GM23338 (cell line): ENCODE measurements around the gene UBC. TPM values are rescaled to one million over a fixed set of nuclear protein-coding genes. Genes with fewer than 3 reads are reported as not detected.

Experiments
- ATAC-seq: fragments of 200-7000 bp; cut with Tn5 transposase; 3 replicates; pipeline ENCODE4 v1.9.1; 2020
- DNase-seq: peaks from one replicate; pipeline ENCODE4 v3.0.0-alpha.2; 2015; ENCODE audit warnings: low spot score
- H2AFZ ChIP-seq: fragments of 200-600 bp; sonication (generic); 2 replicates; pipeline ENCODE4 v1.8.0; 2016; ENCODE audit warnings: antibody characterized with exemption, mild to moderate bottlenecking, moderate library complexity
- H3F3A ChIP-seq: fragments of 200-600 bp; sonication (generic); replicated peaks from 2 replicates; pipeline ENCODE4 v1.8.0; 2017; ENCODE audit warnings: antibody characterized with exemption, mixed run types, low read depth
- H3K27ac ChIP-seq: fragments of 200-600 bp; sonication (generic); 2 replicates; pipeline ENCODE4 v1.6.1; 2016; ENCODE audit warnings: low read depth
- H3K27me3 ChIP-seq: fragments of 200-600 bp; sonication (generic); 2 replicates; pipeline ENCODE4 v1.8.0; 2016; ENCODE audit warnings: mild to moderate bottlenecking, mixed run types, moderate library complexity; ENCODE audit not compliant: insufficient read depth
- H3K36me3 ChIP-seq: fragments of 200-600 bp; sonication (generic); 2 replicates; pipeline ENCODE4 v1.8.0; 2016; ENCODE audit warnings: mild to moderate bottlenecking; ENCODE audit not compliant: insufficient read depth
- H3K4me1 ChIP-seq: fragments of 200-600 bp; sonication (generic); 2 replicates; pipeline ENCODE4 v1.8.0; 2016; ENCODE audit warnings: mild to moderate bottlenecking, moderate library complexity; ENCODE audit not compliant: insufficient read depth
- H3K4me2 ChIP-seq: fragments of 200-600 bp; sonication (generic); 2 replicates; pipeline ENCODE4 v1.7.1; 2017; ENCODE audit warnings: mixed run types
- H3K4me3 ChIP-seq: fragments of 200-600 bp; sonication (generic); 2 replicates; pipeline ENCODE4 v1.6.1; 2016; ENCODE audit warnings: mixed run types
- H3K79me2 ChIP-seq: fragments of 200-600 bp; sonication (generic); replicated peaks from 2 replicates; pipeline ENCODE4 v1.8.0; 2017; ENCODE audit warnings: mild to moderate bottlenecking; ENCODE audit not compliant: insufficient read depth
- H3K9me2 ChIP-seq: fragments of 200-600 bp; sonication (generic); 2 replicates; pipeline ENCODE4 v1.8.0; 2017; ENCODE audit not compliant: insufficient read depth
- H4K20me1 ChIP-seq: fragments of 200-600 bp; sonication (generic); replicated peaks from 2 replicates; pipeline ENCODE4 v1.8.0; 2017; ENCODE audit warnings: mild to moderate bottlenecking; ENCODE audit not compliant: insufficient read depth
- H3K27ac Mint-ChIP-seq: 2 replicates; pipeline ENCODE4 v1.8.0; 2020; ENCODE audit warnings: inconsistent platforms, mild to moderate bottlenecking, moderate library complexity, mixed read lengths
- H3K27me3 Mint-ChIP-seq: 3 replicates; pipeline ENCODE4 v1.8.0; 2022; ENCODE audit warnings: low read depth, mild to moderate bottlenecking, moderate library complexity, mixed read lengths, inconsistent platforms; ENCODE audit not compliant: insufficient read depth, poor library complexity
- H3K36me3 Mint-ChIP-seq: 3 replicates; pipeline ENCODE4 v1.8.0; 2021; ENCODE audit warnings: low read depth, mild to moderate bottlenecking, inconsistent platforms, moderate library complexity, mixed read lengths
- H3K4me1 Mint-ChIP-seq: 3 replicates; pipeline ENCODE4 v1.8.0; 2020; ENCODE audit warnings: mild to moderate bottlenecking, inconsistent platforms, mixed read lengths
- H3K4me3 Mint-ChIP-seq: 3 replicates; pipeline ENCODE4 v1.8.0; 2021; ENCODE audit warnings: moderate library complexity, mild to moderate bottlenecking, inconsistent platforms, mixed read lengths
- H3K9me3 Mint-ChIP-seq: 3 replicates; pipeline ENCODE4 v1.8.0; 2020; ENCODE audit warnings: moderate library complexity, mild to moderate bottlenecking, inconsistent platforms, mixed read lengths
- CREB1 ChIP-seq: fragments of 250-450 bp; sonication (Bioruptor Pico); IDR thresholded peaks from 2 replicates; pipeline ENCODE4 v1.5.0; 2020; ENCODE audit warnings: low read depth, mild to moderate bottlenecking, moderate library complexity
- CTCF ChIP-seq, 2 experiments: fragments of 200-600 bp in 1 of 2; sonication (generic) in 1 of 2; conservative IDR thresholded peaks; 2 replicates each; pipeline versions ENCODE4 v1.5.1 to v1.6.1; 2016 to 2017; ENCODE audit warnings: antibody characterized with exemption in 2 of 2, low read depth in 2 of 2, mild to moderate bottlenecking in 2 of 2, moderate library complexity in 1 of 2
- EZH2 ChIP-seq: fragments of 200-600 bp; sonication (generic); IDR thresholded peaks from one replicate; pipeline ENCODE4 v1.8.0; 2017; ENCODE audit warnings: antibody characterized with exemption, mild to moderate bottlenecking, low read depth; ENCODE audit not compliant: unreplicated experiment
- EZH2phosphoT487 ChIP-seq: fragments of 200-600 bp; sonication (generic); IDR thresholded peaks from one replicate; pipeline ENCODE4 v1.8.1; 2018; ENCODE audit warnings: antibody characterized with exemption; ENCODE audit not compliant: unreplicated experiment
- JUNB ChIP-seq: IDR thresholded peaks from one replicate; pipeline ENCODE4 v1.6.1; 2016; ENCODE audit warnings: antibody characterized with exemption; ENCODE audit not compliant: unreplicated experiment
- NANOG ChIP-seq: IDR thresholded peaks from 2 replicates; pipeline ENCODE4 v1.6.1; 2016; ENCODE audit warnings: antibody characterized with exemption, borderline replicate concordance
- POLR2AphosphoS5 ChIP-seq: IDR thresholded peaks from 2 replicates; pipeline ENCODE4 v1.6.1; 2016; ENCODE audit warnings: antibody characterized with exemption, low read depth
- STAT1 ChIP-seq: IDR thresholded peaks from one replicate; pipeline ENCODE4 v1.6.1; 2016; ENCODE audit warnings: antibody characterized with exemption; ENCODE audit not compliant: unreplicated experiment
- ZNF114 ChIP-seq: fragments of 250-450 bp; sonication (Bioruptor Pico); IDR thresholded peaks from 2 replicates; pipeline ENCODE4 v1.5.0; 2020; ENCODE audit warnings: mild to moderate bottlenecking, moderate library complexity
- ZNF331 ChIP-seq: fragments of 250-450 bp; sonication (Bioruptor Pico); IDR thresholded peaks from 2 replicates; pipeline ENCODE4 v1.5.0; 2020; ENCODE audit warnings: low read depth, mild to moderate bottlenecking, moderate library complexity
- polyA plus RNA-seq: library from polyadenylated mRNA; unstranded; fragments of >200 nt; fragmentation: Nextera tagmentation; extraction: Ambion mirVana; gene quantifications from 2 replicates; pipeline ENCODE4 v1.2.1, GENCODE V29; 2016
- total RNA-seq: library from RNA; depleted of rRNA; stranded (reverse); fragments of >200 nt; shearing (Covaris generic); gene quantifications from 2 replicates; pipeline ENCODE4 v1.2.3, GENCODE V29; 2014
- TF ChIP-seq, protein P1 (sequence below): IDR thresholded peaks from 2 replicates; pipeline ENCODE4 v1.6.1; 2016; ENCODE audit warnings: antibody characterized with exemption
- TF ChIP-seq, protein P2 (sequence below): fragments of 250-450 bp; sonication (Bioruptor Pico); IDR thresholded peaks from 2 replicates; pipeline ENCODE4 v1.5.0; 2020; ENCODE audit warnings: mild to moderate bottlenecking, moderate library complexity

The UBC gene
- total and polyA plus RNA-seq, 2 experiments from 2014 or later: 511 to 665 TPM

- H3F3A ChIP-seq: no peaks in the 10 kb centered on the region
- no peak overlapping the region for H3K4me3 ChIP-seq
- no peak overlapping the region for H2AFZ ChIP-seq
- ATAC-seq: no peak
- H3K9me3 Mint-ChIP-seq: peaks cover 4% of the 10 kb centered on the region
- H3K4me3 Mint-ChIP-seq: no peak overlapping the region
- TF ChIP-seq EZH2 (no peak), EZH2phosphoT487 (no peak), CREB1 (CRISPR knock-in tag) (no peak)
- TF ChIP-seq, protein P1, sequence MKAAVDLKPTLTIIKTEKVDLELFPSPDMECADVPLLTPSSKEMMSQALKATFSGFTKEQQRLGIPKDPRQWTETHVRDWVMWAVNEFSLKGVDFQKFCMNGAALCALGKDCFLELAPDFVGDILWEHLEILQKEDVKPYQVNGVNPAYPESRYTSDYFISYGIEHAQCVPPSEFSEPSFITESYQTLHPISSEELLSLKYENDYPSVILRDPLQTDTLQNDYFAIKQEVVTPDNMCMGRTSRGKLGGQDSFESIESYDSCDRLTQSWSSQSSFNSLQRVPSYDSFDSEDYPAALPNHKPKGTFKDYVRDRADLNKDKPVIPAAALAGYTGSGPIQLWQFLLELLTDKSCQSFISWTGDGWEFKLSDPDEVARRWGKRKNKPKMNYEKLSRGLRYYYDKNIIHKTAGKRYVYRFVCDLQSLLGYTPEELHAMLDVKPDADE: no peak
- H3K27ac Mint-ChIP-seq: no peak overlapping the region
- H3K27ac ChIP-seq: no peak overlapping the region
- no peaks in the 10 kb centered on the region for H3K79me2 ChIP-seq
- H3K4me1 ChIP-seq: no peaks in the 10 kb centered on the region
- H4K20me1 ChIP-seq: no peaks in the 10 kb centered on the region
- no peaks in the 10 kb centered on the region; the same call in 2 of the 3 replicates for H3K36me3 Mint-ChIP-seq
- DNase-seq: no peak
- no peak overlapping the region for H3K4me2 ChIP-seq
- H3K9me2 ChIP-seq: no peaks in the 10 kb centered on the region
- no peaks in the 10 kb centered on the region for H3K27me3 ChIP-seq
- no peaks in the 10 kb centered on the region for H3K36me3 ChIP-seq
- H3K27me3 Mint-ChIP-seq: peaks cover 16% of the 10 kb centered on the region
- H3K4me1 Mint-ChIP-seq: peaks cover 4% of the 10 kb centered on the region
Measured at GRCh38 chr12:124896461-124896860, 18.0 kb downstream of the UBC start.

GRCh38 chr12:124893792-124894516, 20.5 kb downstream of the UBC start:
- peaks cover 13% of the 10 kb centered on the region for H3K27me3 Mint-ChIP-seq
- no peaks in the 10 kb centered on the region for H3K9me2 ChIP-seq
- H3K4me1 ChIP-seq: no peaks in the 10 kb centered on the region
- no peak overlapping the region for H3K27ac Mint-ChIP-seq
- ATAC-seq (no peak), DNase-seq (no peak)
- H3F3A ChIP-seq: no peaks in the 10 kb centered on the region
- no peaks in the 10 kb centered on the region for H3K27me3 ChIP-seq
- no peak overlapping the region for H3K4me3 Mint-ChIP-seq
- H4K20me1 ChIP-seq: no peaks in the 10 kb centered on the region
- H3K36me3 ChIP-seq: no peaks in the 10 kb centered on the region
- no peak overlapping the region for H3K27ac ChIP-seq
- H3K9me3 Mint-ChIP-seq: peaks cover 4% of the 10 kb centered on the region
- no peak overlapping the region for H3K4me2 ChIP-seq
- no peak overlapping the region for H3K4me3 ChIP-seq
- no peak overlapping the region for H2AFZ ChIP-seq
- peaks cover 4% of the 10 kb centered on the region for H3K4me1 Mint-ChIP-seq
- no peaks in the 10 kb centered on the region; the same call in 2 of the 3 replicates for H3K36me3 Mint-ChIP-seq
- no peaks in the 10 kb centered on the region for H3K79me2 ChIP-seq
- TF ChIP-seq NANOG: no peak
- no peak for TF ChIP-seq JUNB
- no peak for TF ChIP-seq POLR2AphosphoS5
- no peak for TF ChIP-seq CREB1 (CRISPR knock-in tag)
- no peak for TF ChIP-seq CTCF (conservative IDR thresholded peaks at IDR 0.05; ENCODE audit: low read depth in 2 of 2)
- no peak for TF ChIP-seq STAT1
- TF ChIP-seq ZNF114 (CRISPR knock-in tag): no peak
- TF ChIP-seq, protein P2, sequence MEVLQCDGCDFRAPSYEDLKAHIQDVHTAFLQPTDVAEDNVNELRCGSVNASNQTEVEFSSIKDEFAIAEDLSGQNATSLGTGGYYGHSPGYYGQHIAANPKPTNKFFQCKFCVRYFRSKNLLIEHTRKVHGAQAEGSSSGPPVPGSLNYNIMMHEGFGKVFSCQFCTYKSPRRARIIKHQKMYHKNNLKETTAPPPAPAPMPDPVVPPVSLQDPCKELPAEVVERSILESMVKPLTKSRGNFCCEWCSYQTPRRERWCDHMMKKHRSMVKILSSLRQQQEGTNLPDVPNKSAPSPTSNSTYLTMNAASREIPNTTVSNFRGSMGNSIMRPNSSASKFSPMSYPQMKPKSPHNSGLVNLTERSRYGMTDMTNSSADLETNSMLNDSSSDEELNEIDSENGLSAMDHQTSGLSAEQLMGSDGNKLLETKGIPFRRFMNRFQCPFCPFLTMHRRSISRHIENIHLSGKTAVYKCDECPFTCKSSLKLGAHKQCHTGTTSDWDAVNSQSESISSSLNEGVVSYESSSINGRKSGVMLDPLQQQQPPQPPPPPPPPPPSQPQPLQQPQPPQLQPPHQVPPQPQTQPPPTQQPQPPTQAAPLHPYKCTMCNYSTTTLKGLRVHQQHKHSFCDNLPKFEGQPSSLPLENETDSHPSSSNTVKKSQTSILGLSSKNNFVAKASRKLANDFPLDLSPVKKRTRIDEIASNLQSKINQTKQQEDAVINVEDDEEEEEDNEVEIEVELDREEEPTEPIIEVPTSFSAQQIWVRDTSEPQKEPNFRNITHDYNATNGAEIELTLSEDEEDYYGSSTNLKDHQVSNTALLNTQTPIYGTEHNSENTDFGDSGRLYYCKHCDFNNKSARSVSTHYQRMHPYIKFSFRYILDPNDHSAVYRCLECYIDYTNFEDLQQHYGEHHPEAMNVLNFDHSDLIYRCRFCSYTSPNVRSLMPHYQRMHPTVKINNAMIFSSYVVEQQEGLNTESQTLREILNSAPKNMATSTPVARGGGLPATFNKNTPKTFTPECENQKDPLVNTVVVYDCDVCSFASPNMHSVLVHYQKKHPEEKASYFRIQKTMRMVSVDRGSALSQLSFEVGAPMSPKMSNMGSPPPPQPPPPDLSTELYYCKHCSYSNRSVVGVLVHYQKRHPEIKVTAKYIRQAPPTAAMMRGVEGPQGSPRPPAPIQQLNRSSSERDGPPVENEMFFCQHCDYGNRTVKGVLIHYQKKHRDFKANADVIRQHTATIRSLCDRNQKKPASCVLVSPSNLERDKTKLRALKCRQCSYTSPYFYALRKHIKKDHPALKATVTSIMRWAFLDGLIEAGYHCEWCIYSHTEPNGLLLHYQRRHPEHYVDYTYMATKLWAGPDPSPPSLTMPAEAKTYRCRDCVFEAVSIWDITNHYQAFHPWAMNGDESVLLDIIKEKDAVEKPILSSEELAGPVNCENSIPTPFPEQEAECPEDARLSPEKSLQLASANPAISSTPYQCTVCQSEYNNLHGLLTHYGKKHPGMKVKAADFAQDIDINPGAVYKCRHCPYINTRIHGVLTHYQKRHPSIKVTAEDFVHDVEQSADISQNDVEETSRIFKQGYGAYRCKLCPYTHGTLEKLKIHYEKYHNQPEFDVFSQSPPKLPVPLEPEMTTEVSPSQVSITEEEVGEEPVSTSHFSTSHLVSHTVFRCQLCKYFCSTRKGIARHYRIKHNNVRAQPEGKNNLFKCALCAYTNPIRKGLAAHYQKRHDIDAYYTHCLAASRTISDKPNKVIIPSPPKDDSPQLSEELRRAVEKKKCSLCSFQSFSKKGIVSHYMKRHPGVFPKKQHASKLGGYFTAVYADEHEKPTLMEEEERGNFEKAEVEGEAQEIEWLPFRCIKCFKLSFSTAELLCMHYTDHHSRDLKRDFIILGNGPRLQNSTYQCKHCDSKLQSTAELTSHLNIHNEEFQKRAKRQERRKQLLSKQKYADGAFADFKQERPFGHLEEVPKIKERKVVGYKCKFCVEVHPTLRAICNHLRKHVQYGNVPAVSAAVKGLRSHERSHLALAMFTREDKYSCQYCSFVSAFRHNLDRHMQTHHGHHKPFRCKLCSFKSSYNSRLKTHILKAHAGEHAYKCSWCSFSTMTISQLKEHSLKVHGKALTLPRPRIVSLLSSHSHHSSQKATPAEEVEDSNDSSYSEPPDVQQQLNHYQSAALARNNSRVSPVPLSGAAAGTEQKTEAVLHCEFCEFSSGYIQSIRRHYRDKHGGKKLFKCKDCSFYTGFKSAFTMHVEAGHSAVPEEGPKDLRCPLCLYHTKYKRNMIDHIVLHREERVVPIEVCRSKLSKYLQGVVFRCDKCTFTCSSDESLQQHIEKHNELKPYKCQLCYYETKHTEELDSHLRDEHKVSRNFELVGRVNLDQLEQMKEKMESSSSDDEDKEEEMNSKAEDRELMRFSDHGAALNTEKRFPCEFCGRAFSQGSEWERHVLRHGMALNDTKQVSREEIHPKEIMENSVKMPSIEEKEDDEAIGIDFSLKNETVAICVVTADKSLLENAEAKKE (CRISPR knock-in tag): no peak
- TF ChIP-seq EZH2phosphoT487: no peak
- no peak for TF ChIP-seq ZNF331 (CRISPR knock-in tag)
